Lower leg skin (tissue), 3 donors: ENCODE measurements around the gene DOCK11.

Experiments
- CTCF ChIP-seq, 3 donors: fragments of 450-650 bp; IDR thresholded peaks; one replicate each; pipeline ENCODE4 v1.5.1; 2016; ENCODE audit warnings: antibody characterized with exemption in 3 of 3, mild to moderate bottlenecking in 3 of 3, moderate library complexity in 2 of 3
- POLR2A ChIP-seq, 2 donors: fragments of 450-650 bp; IDR thresholded peaks; one replicate each; pipeline ENCODE4 v1.6.1; 2016 to 2017; ENCODE audit warnings: antibody characterized with exemption in 2 of 2, mild to moderate bottlenecking in 1 of 2, moderate library complexity in 1 of 2

- TF ChIP-seq CTCF (IDR thresholded peaks at IDR 0.05) (no peak), POLR2A (IDR thresholded peaks at IDR 0.05) (no peak)
Observed at GRCh38 chrX:118675966-118676349, 180.3 kb downstream of the DOCK11 start.
